GM19240 (cell line): ENCODE measurements around the gene ATR.
"Not testable (repeated sequence)": the region's sequence is repeated elsewhere in the genome, so short reads cannot be mapped to it uniquely, and the experiment has no call there.

Experiments
- DNase-seq: peaks from one replicate; pipeline ENCODE4 v3.0.0; 2011; ENCODE audit warnings: low spot score; ENCODE audit not compliant: insufficient read length

ATR gene

GRCh38 chr3:142578329-142579223, at the start of gene ATR:
TSS of gene ATR (minus strand) at chr3:142578733. CDS start at chr3:142578704, 29 bp downstream.
- DNase-seq = peak; percentile 82

- no peak for DNase-seq
These were observed 48.4 kb upstream of the ATR start for GRCh38 chr3:142626971-142627370.

GRCh38 chr3:142625153-142625440, 46.6 kb upstream of the ATR start:
- no peak for DNase-seq

GRCh38 chr3:142624341-142625152, 46.0 kb upstream of the ATR start:
- DNase-seq = no peak

- DNase-seq = no peak
These were observed 44.7 kb upstream of the ATR start for GRCh38 chr3:142623194-142623593.

- DNase-seq = no peak
These were observed 43.9 kb upstream of the ATR start for GRCh38 chr3:142622405-142622804.

- DNase-seq = no peak
These were observed 40.5 kb upstream of the ATR start for GRCh38 chr3:142618917-142619461.

GRCh38 chr3:142615171-142615570, 36.6 kb upstream of the ATR start:
- no peak for DNase-seq

GRCh38 chr3:142614059-142614626, 35.6 kb upstream of the ATR start:
- no peak for DNase-seq

GRCh38 chr3:142613491-142613890, 35.0 kb upstream of the ATR start:
- DNase-seq = no peak

- DNase-seq = no peak
These were observed 32.7 kb upstream of the ATR start for GRCh38 chr3:142611206-142611605.

- no peak for DNase-seq
These were observed 30.6 kb upstream of the ATR start for GRCh38 chr3:142609136-142609535.

GRCh38 chr3:142608631-142609030, 30.1 kb upstream of the ATR start:
- no peak for DNase-seq

GRCh38 chr3:142604940-142605339, 26.4 kb upstream of the ATR start:
- DNase-seq = no peak

- not testable (repeated sequence) for DNase-seq
These were observed 24.8 kb upstream of the ATR start for GRCh38 chr3:142603386-142603705.

- DNase-seq = no peak
These were observed 24.3 kb upstream of the ATR start for GRCh38 chr3:142602619-142603385.

GRCh38 chr3:142601713-142602112, 23.2 kb upstream of the ATR start:
- DNase-seq = no peak

GRCh38 chr3:142597906-142598305, 19.4 kb upstream of the ATR start:
- DNase-seq = no peak

- DNase-seq = no peak
These were observed 18.2 kb upstream of the ATR start for GRCh38 chr3:142596726-142597088.

- DNase-seq = peak; percentile 77
These were observed 17.6 kb upstream of the ATR start, which contains the start of gene PLS1 for GRCh38 chr3:142595951-142596725. TSS of gene PLS1 (plus strand) at chr3:142596393. CDS start at chr3:142664238, 67,845 bp downstream.

- no peak for DNase-seq
These were observed 17.0 kb upstream of the ATR start for GRCh38 chr3:142595581-142595950.
